ENCODE results near the gene CIB4. TPM values are rescaled to one million over a fixed set of nuclear protein-coding genes. Genes with fewer than 3 reads are reported as not detected.

CIB4 gene
- total RNA-seq, 1 experiment from 2014 or later = not detected

DNA sequence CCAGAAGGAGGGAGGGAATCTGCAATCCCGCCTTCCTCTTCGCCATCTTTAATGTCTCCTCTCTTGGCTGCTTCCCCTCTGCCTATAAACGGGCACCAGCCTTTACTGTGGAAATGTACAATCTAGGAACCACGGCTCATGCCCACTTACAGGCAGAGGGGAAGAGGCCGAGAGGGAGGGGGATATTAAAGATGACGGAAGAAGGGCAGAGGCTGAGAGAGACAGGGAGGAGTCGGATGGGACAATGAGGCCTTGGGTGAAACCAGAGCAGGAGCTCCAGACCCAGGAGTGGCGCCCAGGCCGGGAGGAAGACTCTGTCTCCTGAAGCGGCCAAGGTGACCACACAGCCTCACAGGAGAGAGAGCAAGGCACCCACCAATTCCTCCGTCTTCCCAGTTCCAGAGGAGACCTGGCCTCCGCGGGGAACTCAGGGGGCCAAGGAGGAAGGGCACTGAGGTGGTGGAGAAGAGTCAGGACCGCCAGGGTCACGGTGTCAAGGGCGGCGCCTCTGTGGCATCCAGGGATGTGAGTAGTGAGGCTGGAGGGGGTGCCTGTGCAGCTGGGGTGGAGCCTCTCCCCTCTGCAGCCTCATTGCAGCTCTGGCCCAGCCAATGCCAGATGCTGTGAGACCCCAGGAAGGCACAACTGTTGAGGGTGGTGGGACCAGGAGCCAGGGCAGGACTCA is 67.8 kb downstream of the CIB4 start:
- Histone ChIP-seq H3K4me1 (peaks cover 9% of the 10 kb centered on the region; the same call in 1 of the 2 replicates), H3K36me3 (ENCODE audit: control insufficient read depth, insufficient read depth, low read length) (no peaks in the 10 kb centered on the region), H3K4me3 (ENCODE audit: low read depth, low read length) (no peak overlapping the region), H3K9me3 (no peaks in the 10 kb centered on the region), H3K27me3 (replicated peaks; ENCODE audit: control insufficient read depth, insufficient read depth, low read length) (no peaks in the 10 kb centered on the region; the same call in 1 of the 2 replicates)
- intact Hi-C loops (cut with micrococcal nuclease; ENCODE audit: unreplicated experiment) = loop anchor here (10.0 kb wide), 1 partner anchor 619 kb away; no protein-coding TSS in a partner anchor
- TF ChIP-seq, protein P1, sequence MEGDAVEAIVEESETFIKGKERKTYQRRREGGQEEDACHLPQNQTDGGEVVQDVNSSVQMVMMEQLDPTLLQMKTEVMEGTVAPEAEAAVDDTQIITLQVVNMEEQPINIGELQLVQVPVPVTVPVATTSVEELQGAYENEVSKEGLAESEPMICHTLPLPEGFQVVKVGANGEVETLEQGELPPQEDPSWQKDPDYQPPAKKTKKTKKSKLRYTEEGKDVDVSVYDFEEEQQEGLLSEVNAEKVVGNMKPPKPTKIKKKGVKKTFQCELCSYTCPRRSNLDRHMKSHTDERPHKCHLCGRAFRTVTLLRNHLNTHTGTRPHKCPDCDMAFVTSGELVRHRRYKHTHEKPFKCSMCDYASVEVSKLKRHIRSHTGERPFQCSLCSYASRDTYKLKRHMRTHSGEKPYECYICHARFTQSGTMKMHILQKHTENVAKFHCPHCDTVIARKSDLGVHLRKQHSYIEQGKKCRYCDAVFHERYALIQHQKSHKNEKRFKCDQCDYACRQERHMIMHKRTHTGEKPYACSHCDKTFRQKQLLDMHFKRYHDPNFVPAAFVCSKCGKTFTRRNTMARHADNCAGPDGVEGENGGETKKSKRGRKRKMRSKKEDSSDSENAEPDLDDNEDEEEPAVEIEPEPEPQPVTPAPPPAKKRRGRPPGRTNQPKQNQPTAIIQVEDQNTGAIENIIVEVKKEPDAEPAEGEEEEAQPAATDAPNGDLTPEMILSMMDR (IDR thresholded peaks at IDR 0.05; ENCODE audit: insufficient read depth in 1 of 2, low read depth in 1 of 2, low read length in 1 of 2, severe bottlenecking in 1 of 2, unreplicated experiment in 1 of 2) = no peak
- Mint-ChIP-seq H3K9me3 (ENCODE audit: unreplicated experiment) (no peaks in the 10 kb centered on the region), H3K27me3 (ENCODE audit: insufficient read depth, unreplicated experiment) (peaks cover 32% of the 10 kb centered on the region), H3K36me3 (ENCODE audit: insufficient read depth, unreplicated experiment) (no peaks in the 10 kb centered on the region), H3K4me3 (ENCODE audit: unreplicated experiment) (no peak overlapping the region), H3K4me1 (ENCODE audit: low read depth, unreplicated experiment) (no peaks in the 10 kb centered on the region), H3K27ac (ENCODE audit: unreplicated experiment) (no peak overlapping the region)
- ChIA-PET CTCF (interaction anchor here (0.7 kb wide), 1 partner anchor 69 kb away, joined by 3 read pairs; no protein-coding TSS in a partner anchor), POLR2A (no interaction called here)
- BruUV-seq (replicated peaks) = no TSS peak
- no peak for DNase-seq

DNA sequence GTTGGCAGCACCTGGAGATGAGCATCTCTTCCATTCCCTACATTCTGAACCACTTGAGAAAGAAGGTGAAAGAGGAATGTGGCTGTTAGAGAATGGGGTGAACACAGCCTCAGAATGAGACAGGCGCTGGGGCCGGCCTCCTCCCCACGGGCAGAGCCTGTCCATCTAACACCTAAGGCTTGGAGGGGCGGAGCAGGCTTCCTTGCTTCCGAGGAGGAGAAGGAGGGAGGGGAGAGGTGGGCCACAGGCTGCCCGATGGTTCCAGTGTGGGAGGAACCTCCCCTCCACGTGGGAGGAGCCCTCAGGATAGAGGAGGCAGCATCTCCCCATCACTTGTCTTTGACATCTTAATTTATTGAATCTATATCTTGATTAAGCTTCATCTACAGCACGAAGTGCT is 68.6 kb downstream of the CIB4 start:
- Mint-ChIP-seq H3K4me1 (ENCODE audit: low read depth, unreplicated experiment) (no peaks in the 10 kb centered on the region), H3K27ac (ENCODE audit: unreplicated experiment) (no peak overlapping the region), H3K4me3 (ENCODE audit: unreplicated experiment) (no peak overlapping the region), H3K36me3 (ENCODE audit: insufficient read depth, unreplicated experiment) (no peaks in the 10 kb centered on the region), H3K9me3 (ENCODE audit: unreplicated experiment) (no peaks in the 10 kb centered on the region), H3K27me3 (ENCODE audit: insufficient read depth, unreplicated experiment) (peaks cover 32% of the 10 kb centered on the region)
- Histone ChIP-seq H3K9me3 (no peaks in the 10 kb centered on the region), H3K4me3 (ENCODE audit: low read depth, low read length) (no peak overlapping the region), H3K4me1 (peaks cover 4% of the 10 kb centered on the region; the same call in 1 of the 2 replicates), H3K36me3 (ENCODE audit: control insufficient read depth, insufficient read depth, low read length) (no peaks in the 10 kb centered on the region), H3K27me3 (replicated peaks; ENCODE audit: control insufficient read depth, insufficient read depth, low read length) (no peaks in the 10 kb centered on the region; the same call in 1 of the 2 replicates)
- DNase-seq = no peak
- POLR2A ChIA-PET = no interaction called here
- intact Hi-C loops (cut with micrococcal nuclease; ENCODE audit: unreplicated experiment) = loop anchor here (10.0 kb wide), 1 partner anchor 618 kb away; no protein-coding TSS in a partner anchor
- BruUV-seq (replicated peaks) = no TSS peak
- CTCF ChIA-PET = interaction anchor here (0.6 kb wide), 1 partner anchor 133 kb away, joined by 4 read pairs; no protein-coding TSS in a partner anchor
- TF ChIP-seq, protein P1 (IDR thresholded peaks at IDR 0.05; ENCODE audit: insufficient read depth in 1 of 2, low read depth in 1 of 2, low read length in 1 of 2, severe bottlenecking in 1 of 2, unreplicated experiment in 1 of 2) = no peak

DNA sequence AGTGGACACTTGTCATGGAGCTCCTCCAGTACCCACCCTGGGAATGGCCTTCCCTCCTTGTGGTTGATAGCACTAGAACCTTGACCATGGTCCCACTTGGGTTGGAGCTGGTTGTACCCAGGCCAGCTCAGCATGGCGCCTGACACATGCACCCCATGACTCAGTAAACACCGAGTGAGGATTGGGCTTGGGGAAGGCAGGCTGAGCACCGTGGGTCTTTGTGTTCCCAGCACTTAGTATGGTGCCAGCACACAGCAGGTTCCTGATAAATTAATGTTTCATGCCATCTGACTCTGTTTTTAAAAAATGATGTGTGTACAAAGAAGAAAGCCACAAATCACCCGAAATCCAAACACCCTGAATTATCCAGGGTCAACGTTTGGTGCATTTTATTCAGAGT is 69.8 kb downstream of the CIB4 start:
- H3K27ac Mint-ChIP-seq (ENCODE audit: unreplicated experiment) = no peak overlapping the region
- H3K4me1 Mint-ChIP-seq (ENCODE audit: low read depth, unreplicated experiment) = no peaks in the 10 kb centered on the region
- Histone ChIP-seq H3K27me3 (replicated peaks; ENCODE audit: control insufficient read depth, insufficient read depth, low read length) (no peaks in the 10 kb centered on the region; the same call in 1 of the 2 replicates), H3K4me1 (no peaks in the 10 kb centered on the region), H3K9me3 (no peaks in the 10 kb centered on the region), H3K36me3 (ENCODE audit: control insufficient read depth, insufficient read depth, low read length) (no peaks in the 10 kb centered on the region), H3K4me3 (ENCODE audit: low read depth, low read length) (no peak overlapping the region)
- CTCF ChIA-PET = no interaction called here
- no peak overlapping the region for H3K4me3 Mint-ChIP-seq (ENCODE audit: unreplicated experiment)
- intact Hi-C loops (cut with micrococcal nuclease; ENCODE audit: unreplicated experiment) = loop anchor here (10.0 kb wide), 1 partner anchor 617 kb away; no protein-coding TSS in a partner anchor
- POLR2A ChIA-PET = no interaction called here
- H3K9me3 Mint-ChIP-seq (ENCODE audit: unreplicated experiment) = no peaks in the 10 kb centered on the region
- peaks cover 28% of the 10 kb centered on the region for H3K27me3 Mint-ChIP-seq (ENCODE audit: insufficient read depth, unreplicated experiment)
- no peaks in the 10 kb centered on the region for H3K36me3 Mint-ChIP-seq (ENCODE audit: insufficient read depth, unreplicated experiment)
- BruUV-seq (replicated peaks) = no TSS peak
- TF ChIP-seq, protein P1 (IDR thresholded peaks at IDR 0.05; ENCODE audit: insufficient read depth in 1 of 2, low read depth in 1 of 2, low read length in 1 of 2, severe bottlenecking in 1 of 2, unreplicated experiment in 1 of 2) = no peak
- peak in 1 of 2 experiments; percentile 25 for DNase-seq

Measured in Caco-2 (cell line).